Panc1 (cell line): ENCODE results near the gene PIWIL4. TPM values are rescaled to one million over a fixed set of nuclear protein-coding genes. Genes with fewer than 3 reads are reported as not detected.
"Not testable (repeated sequence)": the region's sequence is repeated elsewhere in the genome, so short reads cannot be mapped to it uniquely, and the experiment has no call there.

ENCODE experiments used
- ATAC-seq: fragments of 200-7000 bp; cut with Tn5 transposase; 2 replicates; pipeline ENCODE4 v1.9.1; 2020; ENCODE audit warnings: mild to moderate bottlenecking, moderate library complexity
- BruUV-seq: library from RNA; stranded (reverse); fragments of 400-500 nt; replicated peaks from 2 replicates; lab custom pipeline; 2021; lab: Mats Ljungman, UMichigan
- CTCF ChIA-PET: fragments of 300-600 bp; sonication (Branson Sonifier 250); formaldehyde crosslinking; loops from one replicate; lab custom pipeline; 2022; ENCODE audit warnings: antibody characterized with exemption; lab: Charles Lee
- POLR2A ChIA-PET: fragments of 300-600 bp; sonication (Branson Sonifier 250); formaldehyde crosslinking; loops from one replicate; lab custom pipeline; 2022; ENCODE audit warnings: antibody characterized with exemption; lab: Charles Lee
- DNase-seq: peaks from one replicate; pipeline ENCODE4 v3.0.0-alpha.2; 2010; ENCODE audit warnings: low read depth, low spot score
- H3K27ac ChIP-seq: 2 replicates; pipeline ENCODE4 v1.5.1; 2011; ENCODE audit warnings: mild to moderate bottlenecking, low read length, inconsistent platforms
- H3K27me3 ChIP-seq: fragments of 200-500 bp; sonication (Bioruptor generic); 2 replicates; pipeline ENCODE4 v1.6.0; 2014; ENCODE audit warnings: low read length, inconsistent platforms; ENCODE audit not compliant: control insufficient read depth, insufficient read depth
- H3K36me3 ChIP-seq: fragments of 200-500 bp; sonication (Bioruptor generic); 2 replicates; pipeline ENCODE4 v1.5.1; 2014; ENCODE audit warnings: inconsistent platforms, mild to moderate bottlenecking, low read length, moderate library complexity; ENCODE audit not compliant: control insufficient read depth, insufficient read depth
- H3K4me1 ChIP-seq: 2 replicates; pipeline ENCODE4 v1.5.1; 2011; ENCODE audit warnings: inconsistent platforms, mild to moderate bottlenecking, low read length, moderate library complexity; ENCODE audit not compliant: control insufficient read depth, insufficient read depth
- H3K4me3 ChIP-seq, 2 experiments: 2 replicates each; pipeline ENCODE4 v1.5.1; 2011 to 2012; ENCODE audit warnings: low read depth in 2 of 2, low read length in 2 of 2, mild to moderate bottlenecking in 2 of 2, inconsistent platforms in 1 of 2, moderate library complexity in 1 of 2
- H3K9me3 ChIP-seq: fragments of 200-500 bp; sonication (Bioruptor generic); 2 replicates; pipeline ENCODE4 v1.5.1; 2014; ENCODE audit warnings: low read depth, mild to moderate bottlenecking, inconsistent platforms, low read length, moderate library complexity; ENCODE audit not compliant: control insufficient read depth, insufficient read depth
- POLR2AphosphoS5 ChIP-seq: IDR thresholded peaks from 2 replicates; pipeline ENCODE4 v1.6.1; 2012; ENCODE audit warnings: mild to moderate bottlenecking, low read depth, low read length, moderate library complexity
- SIN3A ChIP-seq: IDR thresholded peaks from 2 replicates; pipeline ENCODE4 v1.6.1; 2012; ENCODE audit warnings: low read depth, mild to moderate bottlenecking, low read length, moderate library complexity, borderline replicate concordance; ENCODE audit not compliant: insufficient read depth
- TCF7L2 ChIP-seq: IDR thresholded peaks from 2 replicates; pipeline ENCODE4 v1.6.1; 2011; ENCODE audit warnings: mild to moderate bottlenecking, low read depth, low read length, inconsistent platforms
- in situ Hi-C: cut with HindIII; loops from 2 replicates; pipeline ENCODE4 v1.10.0; 2016; ENCODE audit warnings: low sequenced_read_pairs, low pct_unique_long_range_greater_than_20kb
- intact Hi-C: fragments of 100-400 bp; cut with micrococcal nuclease; formaldehyde crosslinking; loops from one replicate; pipeline ENCODE4 v1.10.0; 2022; ENCODE audit not compliant: unreplicated experiment
- total RNA-seq: library from RNA; stranded (reverse); gene quantifications from one replicate; pipeline ENCODE4 v1.2.1, GENCODE V29; 2021; ENCODE audit not compliant: unreplicated experiment
- TF ChIP-seq, protein P1 (sequence below), 2 experiments: IDR thresholded peaks; 2 replicates each; pipeline ENCODE4 v1.6.1; 2011 to 2012; ENCODE audit warnings: low read depth in 2 of 2, control low read depth in 1 of 2, low read length in 1 of 2, mild to moderate bottlenecking in 1 of 2, moderate library complexity in 1 of 2; ENCODE audit not compliant: insufficient read depth in 1 of 2
- TF ChIP-seq, protein P2 (sequence below): fragments of 450-650 bp; IDR thresholded peaks from 2 replicates; pipeline ENCODE4 v1.5.1; 2017; ENCODE audit warnings: mild to moderate bottlenecking

Gene PIWIL4
- total RNA-seq, 1 experiment from 2014 or later: 2.1 TPM

GRCh38 chr11:94550513-94550912 lies 16.7 kb upstream of the PIWIL4 start:
- CTCF ChIA-PET: no interaction called here
- ATAC-seq (no peak), DNase-seq (no peak)
- intact Hi-C loops (no loop called here), in situ Hi-C loops (no loop called here)
- no peak for TF ChIP-seq POLR2AphosphoS5
- TF ChIP-seq SIN3A: no peak
- TF ChIP-seq, protein P1, sequence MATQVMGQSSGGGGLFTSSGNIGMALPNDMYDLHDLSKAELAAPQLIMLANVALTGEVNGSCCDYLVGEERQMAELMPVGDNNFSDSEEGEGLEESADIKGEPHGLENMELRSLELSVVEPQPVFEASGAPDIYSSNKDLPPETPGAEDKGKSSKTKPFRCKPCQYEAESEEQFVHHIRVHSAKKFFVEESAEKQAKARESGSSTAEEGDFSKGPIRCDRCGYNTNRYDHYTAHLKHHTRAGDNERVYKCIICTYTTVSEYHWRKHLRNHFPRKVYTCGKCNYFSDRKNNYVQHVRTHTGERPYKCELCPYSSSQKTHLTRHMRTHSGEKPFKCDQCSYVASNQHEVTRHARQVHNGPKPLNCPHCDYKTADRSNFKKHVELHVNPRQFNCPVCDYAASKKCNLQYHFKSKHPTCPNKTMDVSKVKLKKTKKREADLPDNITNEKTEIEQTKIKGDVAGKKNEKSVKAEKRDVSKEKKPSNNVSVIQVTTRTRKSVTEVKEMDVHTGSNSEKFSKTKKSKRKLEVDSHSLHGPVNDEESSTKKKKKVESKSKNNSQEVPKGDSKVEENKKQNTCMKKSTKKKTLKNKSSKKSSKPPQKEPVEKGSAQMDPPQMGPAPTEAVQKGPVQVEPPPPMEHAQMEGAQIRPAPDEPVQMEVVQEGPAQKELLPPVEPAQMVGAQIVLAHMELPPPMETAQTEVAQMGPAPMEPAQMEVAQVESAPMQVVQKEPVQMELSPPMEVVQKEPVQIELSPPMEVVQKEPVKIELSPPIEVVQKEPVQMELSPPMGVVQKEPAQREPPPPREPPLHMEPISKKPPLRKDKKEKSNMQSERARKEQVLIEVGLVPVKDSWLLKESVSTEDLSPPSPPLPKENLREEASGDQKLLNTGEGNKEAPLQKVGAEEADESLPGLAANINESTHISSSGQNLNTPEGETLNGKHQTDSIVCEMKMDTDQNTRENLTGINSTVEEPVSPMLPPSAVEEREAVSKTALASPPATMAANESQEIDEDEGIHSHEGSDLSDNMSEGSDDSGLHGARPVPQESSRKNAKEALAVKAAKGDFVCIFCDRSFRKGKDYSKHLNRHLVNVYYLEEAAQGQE (IDR thresholded peaks at IDR 0.05; ENCODE audit: insufficient read depth in 1 of 2, low read depth in 2 of 2, low read length in 1 of 2): no peak
- TF ChIP-seq TCF7L2: no peak
- TF ChIP-seq, protein P2, sequence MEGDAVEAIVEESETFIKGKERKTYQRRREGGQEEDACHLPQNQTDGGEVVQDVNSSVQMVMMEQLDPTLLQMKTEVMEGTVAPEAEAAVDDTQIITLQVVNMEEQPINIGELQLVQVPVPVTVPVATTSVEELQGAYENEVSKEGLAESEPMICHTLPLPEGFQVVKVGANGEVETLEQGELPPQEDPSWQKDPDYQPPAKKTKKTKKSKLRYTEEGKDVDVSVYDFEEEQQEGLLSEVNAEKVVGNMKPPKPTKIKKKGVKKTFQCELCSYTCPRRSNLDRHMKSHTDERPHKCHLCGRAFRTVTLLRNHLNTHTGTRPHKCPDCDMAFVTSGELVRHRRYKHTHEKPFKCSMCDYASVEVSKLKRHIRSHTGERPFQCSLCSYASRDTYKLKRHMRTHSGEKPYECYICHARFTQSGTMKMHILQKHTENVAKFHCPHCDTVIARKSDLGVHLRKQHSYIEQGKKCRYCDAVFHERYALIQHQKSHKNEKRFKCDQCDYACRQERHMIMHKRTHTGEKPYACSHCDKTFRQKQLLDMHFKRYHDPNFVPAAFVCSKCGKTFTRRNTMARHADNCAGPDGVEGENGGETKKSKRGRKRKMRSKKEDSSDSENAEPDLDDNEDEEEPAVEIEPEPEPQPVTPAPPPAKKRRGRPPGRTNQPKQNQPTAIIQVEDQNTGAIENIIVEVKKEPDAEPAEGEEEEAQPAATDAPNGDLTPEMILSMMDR: no peak
- Histone ChIP-seq H3K9me3 (no peaks in the 10 kb centered on the region), H3K4me3 (no peak overlapping the region), H3K36me3 (no peaks in the 10 kb centered on the region), H3K27me3 (no peaks in the 10 kb centered on the region), H3K4me1 (peaks cover 21% of the 10 kb centered on the region), H3K27ac (no peak overlapping the region)
- POLR2A ChIA-PET: interaction anchor here (0.7 kb wide), 1 partner anchor 12 kb away, joined by 4 read pairs; no protein-coding TSS in a partner anchor
- BruUV-seq: no TSS peak

- TF ChIP-seq TCF7L2: no peak
- no peak for TF ChIP-seq SIN3A
- TF ChIP-seq, protein P2: no peak
- TF ChIP-seq POLR2AphosphoS5: no peak
- TF ChIP-seq, protein P1 (IDR thresholded peaks at IDR 0.05; ENCODE audit: insufficient read depth in 1 of 2, low read depth in 2 of 2, low read length in 1 of 2): no peak
- no TSS peak for BruUV-seq
- intact Hi-C loops (no loop called here), in situ Hi-C loops (no loop called here)
- ChIA-PET POLR2A (no interaction called here), CTCF (no interaction called here)
- Histone ChIP-seq H3K4me1 (peaks cover 1% of the 10 kb centered on the region; the same call in 1 of the 2 replicates), H3K27me3 (no peaks in the 10 kb centered on the region), H3K9me3 (no peaks in the 10 kb centered on the region), H3K27ac (no peak overlapping the region), H3K36me3 (no peaks in the 10 kb centered on the region), H3K4me3 (no peak overlapping the region)
- peak; percentile 49; the same call in 1 of the 2 replicates for ATAC-seq
- DNase-seq: no peak
Measured at GRCh38 chr11:94553938-94554337, 13.2 kb upstream of the PIWIL4 start.

GRCh38 chr11:94555752-94556329 lies 11.3 kb upstream of the PIWIL4 start:
- H3K4me1 ChIP-seq, DNase-seq, H3K9me3 ChIP-seq, H3K36me3 ChIP-seq, in situ Hi-C loops, H3K27ac ChIP-seq, ATAC-seq, H3K4me3 ChIP-seq, BruUV-seq, intact Hi-C loops, H3K27me3 ChIP-seq, CTCF ChIA-PET: not testable (repeated sequence)
- POLR2A ChIA-PET: interaction anchor here (0.7 kb wide), 1 partner anchor 11 kb away, joined by 4 read pairs; no protein-coding TSS in a partner anchor
